Muscle layer of duodenum (tissue), 2 donors: ENCODE results near the gene SMIM15.

ENCODE experiments used
- H3K27ac ChIP-seq: one replicate; pipeline ENCODE4 v1.7.0; 2013; ENCODE audit warnings: mild to moderate bottlenecking, low read length
- H3K27me3 ChIP-seq: one replicate; pipeline ENCODE4 v1.7.0; 2013; ENCODE audit warnings: low read depth, mild to moderate bottlenecking, control low read depth, low read length
- H3K36me3 ChIP-seq, 2 donors: one replicate each; pipeline ENCODE4 v1.7.0; 2013; ENCODE audit warnings: low read length in 2 of 2, control low read depth in 1 of 2, mild to moderate bottlenecking in 1 of 2; ENCODE audit not compliant: insufficient read depth in 2 of 2, control insufficient read depth in 1 of 2
- H3K4me1 ChIP-seq, 2 donors: one replicate each; pipeline ENCODE4 v1.7.0; 2013; ENCODE audit warnings: low read length in 2 of 2, mild to moderate bottlenecking in 2 of 2, control low read depth in 1 of 2, moderate library complexity in 1 of 2; ENCODE audit not compliant: insufficient read depth in 2 of 2, control insufficient read depth in 1 of 2
- H3K4me3 ChIP-seq, 2 donors: one replicate each; pipeline ENCODE4 v1.7.0; 2013; ENCODE audit warnings: low read length in 2 of 2, low read depth in 1 of 2, mild to moderate bottlenecking in 1 of 2
- H3K9me3 ChIP-seq, 2 donors: one replicate each; pipeline ENCODE4 v1.7.0; 2013; ENCODE audit warnings: low read length in 2 of 2, control low read depth in 1 of 2, mild to moderate bottlenecking in 1 of 2; ENCODE audit not compliant: control insufficient read depth in 1 of 2
- donor health status: healthy.

Gene SMIM15

DNA sequence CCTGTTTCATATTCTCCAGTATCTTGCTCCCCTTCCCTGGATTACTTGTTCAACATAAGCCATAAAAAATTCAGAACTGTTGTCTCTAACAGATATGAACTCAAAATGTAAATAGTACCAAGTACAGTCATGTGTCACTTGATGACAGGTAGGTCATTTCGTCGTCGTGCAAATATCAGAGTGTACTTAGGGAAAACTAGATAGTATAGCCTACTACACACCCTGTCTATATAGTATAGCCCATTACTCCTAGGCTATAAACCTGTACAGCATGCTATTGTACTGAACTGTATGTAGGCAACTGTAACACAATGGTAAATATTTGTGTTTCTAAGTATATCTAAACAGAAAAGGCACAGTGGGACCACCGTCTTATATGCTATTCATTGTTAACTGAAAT, 39.1 kb downstream of the SMIM15 start:
- H3K36me3 ChIP-seq: no peaks in the 10 kb centered on the region
- H3K27me3 ChIP-seq: no peaks in the 10 kb centered on the region

GRCh38 chr5:61120534-61120933, 41.7 kb downstream of the SMIM15 start:
- H3K4me3 ChIP-seq: no peak overlapping the region
- H3K27me3 ChIP-seq: no peaks in the 10 kb centered on the region
- no peaks in the 10 kb centered on the region for H3K36me3 ChIP-seq
- H3K27ac ChIP-seq: no peak overlapping the region
- H3K9me3 ChIP-seq: no peaks in the 10 kb centered on the region
- H3K4me1 ChIP-seq: no peaks in the 10 kb centered on the region

More for the DNA sequence above, 39.1 kb downstream of the SMIM15 start:
- Histone ChIP-seq H3K4me3 (no peak overlapping the region), H3K9me3 (no peaks in the 10 kb centered on the region), H3K4me1 (no peaks in the 10 kb centered on the region), H3K27ac (no peak overlapping the region)

GRCh38 chr5:61119066-61119465, 43.2 kb downstream of the SMIM15 start:
- H3K4me3 ChIP-seq: no peak overlapping the region
- H3K9me3 ChIP-seq: no peaks in the 10 kb centered on the region
- no peaks in the 10 kb centered on the region for H3K27me3 ChIP-seq
- H3K4me1 ChIP-seq: no peaks in the 10 kb centered on the region
- H3K36me3 ChIP-seq: peaks cover 0 to 6% of the 10 kb centered on the region in 2 donors
- no peak overlapping the region for H3K27ac ChIP-seq

DNA sequence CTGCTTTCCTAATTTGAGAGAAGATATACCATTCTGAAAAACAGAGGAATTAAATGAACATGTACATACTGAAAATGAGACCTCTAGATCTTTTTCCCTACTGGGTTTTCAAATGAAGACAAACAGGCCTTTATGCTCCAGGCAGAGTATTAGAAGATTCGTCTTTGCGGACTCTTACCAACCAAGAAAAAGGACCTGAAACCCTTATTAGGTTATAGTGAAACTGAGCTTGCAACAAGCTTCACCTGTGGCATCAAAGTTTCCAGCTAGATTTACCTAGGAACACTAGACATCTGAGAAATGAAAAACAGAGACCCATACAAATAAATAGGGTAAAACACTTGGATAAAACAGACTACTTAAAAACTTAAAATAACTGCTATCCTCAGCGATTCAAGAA, 46.3 kb downstream of the SMIM15 start:
- no peak overlapping the region for H3K27ac ChIP-seq
- H3K9me3 ChIP-seq: no peaks in the 10 kb centered on the region
- H3K4me1 ChIP-seq: no peaks in the 10 kb centered on the region
- peaks cover 0 to 6% of the 10 kb centered on the region in 2 donors for H3K36me3 ChIP-seq
- H3K4me3 ChIP-seq: no peak overlapping the region
- H3K27me3 ChIP-seq: no peaks in the 10 kb centered on the region

DNA sequence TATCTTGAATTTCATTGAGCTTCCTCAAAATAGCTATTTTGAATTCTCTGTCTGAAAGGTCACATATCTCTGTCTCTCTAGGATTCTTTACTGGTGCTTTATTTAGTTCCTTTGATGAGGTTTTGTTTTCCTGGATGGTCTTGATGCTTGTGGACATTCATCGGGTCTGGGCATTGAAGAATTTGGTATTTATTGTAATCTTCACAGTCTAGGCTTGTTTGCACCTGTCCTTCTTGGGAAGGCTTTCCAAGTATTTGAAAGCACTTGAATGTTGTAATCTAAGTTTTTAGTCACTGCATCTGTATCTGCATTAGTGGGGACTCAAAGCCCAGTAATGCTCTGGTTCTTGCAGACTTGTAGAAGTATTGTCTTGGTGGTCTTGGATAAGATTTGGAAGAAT, 47.8 kb downstream of the SMIM15 start:
- Histone ChIP-seq H3K27ac (no peak overlapping the region), H3K4me3 (no peak overlapping the region), H3K4me1 (no peaks in the 10 kb centered on the region), H3K36me3 (peaks cover 0 to 6% of the 10 kb centered on the region in 2 donors), H3K27me3 (no peaks in the 10 kb centered on the region), H3K9me3 (no peaks in the 10 kb centered on the region)
